Body of pancreas (tissue), 4 donors: ENCODE measurements around the gene POU3F1. TPM values are rescaled to one million over a fixed set of nuclear protein-coding genes. Genes with fewer than 3 reads are reported as not detected.

Experiments used
- ATAC-seq: fragments of 150-250 bp; one replicate; pipeline ENCODE4 v1.9.1; 2016
- DNase-seq, 4 donors: peaks; one replicate each; pipeline ENCODE4 v3.0.0-alpha.2; 2019
- H3K27ac ChIP-seq, 4 donors: fragments of 200-600 bp; sonication (generic); 1 replicate in 3 of 4; 2 replicates in 1 of 4; pipeline versions ENCODE4 v1.5.1 to v1.6.1; 2016 to 2019; ENCODE audit warnings: mild to moderate bottlenecking in 1 of 4, mixed read lengths in 1 of 4, moderate library complexity in 1 of 4
- H3K27me3 ChIP-seq, 2 donors: fragments of 200-600 bp; sonication (generic); one replicate each; pipeline ENCODE4 v1.6.0; 2016; ENCODE audit warnings: mild to moderate bottlenecking in 1 of 2
- H3K36me3 ChIP-seq, 2 donors: fragments of 200-600 bp; sonication (generic); replicated peaks in 1 of 2; 2 replicates each; pipeline ENCODE4 v1.5.1; 2016; ENCODE audit warnings: low read depth in 2 of 2; ENCODE audit not compliant: insufficient read depth in 1 of 2
- H3K4me1 ChIP-seq: fragments of 200-600 bp; sonication (generic); one replicate; pipeline ENCODE4 v1.6.0; 2016
- H3K4me3 ChIP-seq, 2 donors: fragments of 200-600 bp; sonication (generic); 1 replicate in 1 of 2; 2 replicates in 1 of 2; pipeline ENCODE4 v1.5.1; 2016 to 2019
- H3K9me3 ChIP-seq, 3 donors: fragments of 200-600 bp; sonication (generic); 1 replicate in 2 of 3; 2 replicates in 1 of 3; pipeline ENCODE4 v1.5.1; 2016
- POLR2A ChIP-seq, 3 donors: fragments of 450-650 bp; IDR thresholded peaks; one replicate each; pipeline ENCODE4 v1.6.1; 2016; ENCODE audit warnings: antibody characterized with exemption in 3 of 3, mild to moderate bottlenecking in 2 of 3
- WGBS, 2 donors: methylation state at CpG; one replicate each; pipeline ENCODE4 v1.1.5; 2017; 5-methylcytosine and 5-hydroxymethylcytosine counted together
- intact Hi-C: fragments of 100-400 bp; cut with DNase I; formaldehyde crosslinking; loops from one replicate; pipeline ENCODE4 v1.15.1; 2023
- total RNA-seq, 2 donors: library from RNA; depleted of rRNA; stranded (reverse); fragments of >200 nt; gene quantifications; one replicate each; pipeline ENCODE4 v1.1.0, GENCODE V29; 2016
- TF ChIP-seq, protein P1 (sequence below), 7 experiments: fragments of 450-650 bp in 4 of 7; fragments of 200-600 bp in 3 of 7; sonication (generic) in 3 of 7; IDR thresholded peaks; one replicate each; pipeline ENCODE4 v1.5.1; 2016 to 2019; ENCODE audit warnings: antibody characterized with exemption in 7 of 7

The POU3F1 gene
- total RNA-seq, 2 donors from 2014 or later = not detected

DNA sequence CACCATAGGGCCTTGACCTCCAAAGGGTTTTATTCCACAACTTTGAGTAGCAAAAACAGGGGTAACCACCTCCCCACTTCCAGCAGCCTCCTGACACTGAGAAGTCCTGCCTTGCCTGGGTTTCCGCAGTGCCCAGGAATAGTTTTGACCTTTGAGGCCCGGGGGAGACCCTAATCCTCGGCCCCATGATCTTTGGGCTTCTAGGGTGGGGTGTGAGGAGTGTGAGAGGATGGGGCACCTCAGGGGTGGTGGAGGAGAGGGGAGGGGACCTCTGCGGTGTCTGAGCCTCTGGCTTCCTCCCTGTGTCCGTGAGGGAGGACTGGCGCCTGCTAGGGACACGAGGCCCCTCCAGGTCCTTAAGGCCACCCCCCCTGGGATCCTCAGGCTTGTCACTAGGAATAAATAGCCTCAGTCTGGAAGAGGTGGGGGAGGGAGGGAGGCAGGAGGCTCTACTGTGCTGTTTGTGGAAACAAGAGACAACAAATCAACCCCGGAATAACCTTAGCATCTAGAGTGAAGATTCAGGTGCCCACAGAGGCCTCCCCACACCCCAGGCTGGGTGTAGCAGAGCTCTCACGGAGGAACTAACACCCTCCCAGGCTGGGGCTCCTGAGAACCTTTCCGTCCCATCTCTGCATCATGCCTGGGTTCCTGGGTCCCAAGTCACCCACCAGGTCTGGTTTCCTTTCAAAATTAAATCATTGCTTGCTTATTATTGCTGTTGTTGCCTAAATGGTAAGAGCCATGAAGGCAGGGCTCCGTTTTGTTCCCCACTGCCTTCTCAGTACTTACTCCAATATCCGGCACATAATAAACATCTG, 40.4 kb downstream of the POU3F1 start:
- TF ChIP-seq POLR2A (IDR thresholded peaks at IDR 0.05) = no peak
- H3K9me3 ChIP-seq = no peaks in the 10 kb centered on the region
- intact Hi-C loops = no loop called here
- DNase-seq = no peak
- no peaks in the 10 kb centered on the region for H3K27me3 ChIP-seq
- H3K27ac ChIP-seq = peak overlapping the region in 3 of 4 donors; percentile 34 to 55 (median 45)
- peaks cover 17% of the 10 kb centered on the region for H3K4me1 ChIP-seq
- no peaks in the 10 kb centered on the region for H3K36me3 ChIP-seq
- WGBS, 2 donors = 66 to 75% methylated on average over 8 to 12 of the region's 12 CpGs
- H3K4me3 ChIP-seq = no peak overlapping the region
- ATAC-seq = no peak

DNA sequence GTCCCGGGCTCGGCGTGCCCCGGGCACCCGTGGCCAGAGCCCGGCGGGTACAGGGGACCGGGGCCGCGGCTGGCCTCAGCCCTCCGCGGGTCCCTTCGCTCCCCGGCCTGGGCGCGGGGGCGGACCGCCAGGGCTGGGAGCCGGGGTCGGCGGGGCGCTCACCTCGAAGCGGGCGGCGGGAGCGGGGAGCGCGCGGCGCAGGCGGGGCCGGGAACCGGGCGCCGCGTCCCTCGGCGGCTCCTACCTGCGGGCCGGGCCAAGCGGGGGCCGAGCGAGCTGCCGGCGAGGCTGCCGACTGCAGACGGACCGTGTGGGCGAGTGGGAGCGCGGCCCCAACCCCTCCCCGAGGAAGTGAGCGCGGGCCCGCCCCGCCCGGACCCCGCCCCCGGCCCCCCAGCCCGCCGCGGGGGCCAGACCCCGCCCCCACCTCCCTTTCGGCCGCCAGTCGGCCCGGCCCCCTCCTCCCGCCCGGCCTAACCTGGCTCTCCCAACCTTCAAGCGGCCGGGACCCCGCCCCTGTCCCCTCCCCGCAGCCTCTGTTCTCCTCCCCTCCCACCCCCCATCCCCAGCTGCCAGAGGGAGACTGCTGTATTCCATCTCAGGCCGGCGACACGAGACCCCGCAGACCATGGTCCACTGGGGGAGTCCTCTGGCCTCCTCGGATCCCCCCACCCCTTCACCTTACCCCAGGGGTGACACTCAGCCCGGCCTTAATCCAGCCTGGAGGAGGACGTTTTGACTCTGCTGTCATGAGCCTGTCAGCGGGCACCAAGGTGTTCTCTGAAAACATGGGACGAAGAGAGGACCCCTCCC, 41.2 kb downstream of the POU3F1 start, which contains the start of gene FHL3:
Gene FHL3 (minus strand): TSS at position 320 of the 813 bp plus-strand sequence. CDS start 6,102 bp downstream, outside the sequence.
- Histone ChIP-seq H3K4me3 (peak within 1 kb of the TSS; percentile 14 to 45), H3K9me3 (no peaks in the 10 kb centered on the region), H3K36me3 (no peaks in the 10 kb centered on the region), H3K27ac (peak within 1 kb of the TSS in 3 of 4 donors; percentile 34 to 55 (median 45)), H3K27me3 (no peaks in the 10 kb centered on the region), H3K4me1 (peaks cover 24% of the 10 kb centered on the region)
- peak; percentile 83 for ATAC-seq
- peak; percentile 66 to 85 (median 80) for DNase-seq
- WGBS, 2 donors = 2% methylated on average over 63 of the region's 83 CpGs; no CpG with 5 or more reads in 1 of the 2 donors
- TF ChIP-seq POLR2A (IDR thresholded peaks at IDR 0.05) = no peak
- TF ChIP-seq, protein P1, sequence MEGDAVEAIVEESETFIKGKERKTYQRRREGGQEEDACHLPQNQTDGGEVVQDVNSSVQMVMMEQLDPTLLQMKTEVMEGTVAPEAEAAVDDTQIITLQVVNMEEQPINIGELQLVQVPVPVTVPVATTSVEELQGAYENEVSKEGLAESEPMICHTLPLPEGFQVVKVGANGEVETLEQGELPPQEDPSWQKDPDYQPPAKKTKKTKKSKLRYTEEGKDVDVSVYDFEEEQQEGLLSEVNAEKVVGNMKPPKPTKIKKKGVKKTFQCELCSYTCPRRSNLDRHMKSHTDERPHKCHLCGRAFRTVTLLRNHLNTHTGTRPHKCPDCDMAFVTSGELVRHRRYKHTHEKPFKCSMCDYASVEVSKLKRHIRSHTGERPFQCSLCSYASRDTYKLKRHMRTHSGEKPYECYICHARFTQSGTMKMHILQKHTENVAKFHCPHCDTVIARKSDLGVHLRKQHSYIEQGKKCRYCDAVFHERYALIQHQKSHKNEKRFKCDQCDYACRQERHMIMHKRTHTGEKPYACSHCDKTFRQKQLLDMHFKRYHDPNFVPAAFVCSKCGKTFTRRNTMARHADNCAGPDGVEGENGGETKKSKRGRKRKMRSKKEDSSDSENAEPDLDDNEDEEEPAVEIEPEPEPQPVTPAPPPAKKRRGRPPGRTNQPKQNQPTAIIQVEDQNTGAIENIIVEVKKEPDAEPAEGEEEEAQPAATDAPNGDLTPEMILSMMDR (IDR thresholded peaks at IDR 0.05) = no peak
- intact Hi-C loops = no loop called here

DNA sequence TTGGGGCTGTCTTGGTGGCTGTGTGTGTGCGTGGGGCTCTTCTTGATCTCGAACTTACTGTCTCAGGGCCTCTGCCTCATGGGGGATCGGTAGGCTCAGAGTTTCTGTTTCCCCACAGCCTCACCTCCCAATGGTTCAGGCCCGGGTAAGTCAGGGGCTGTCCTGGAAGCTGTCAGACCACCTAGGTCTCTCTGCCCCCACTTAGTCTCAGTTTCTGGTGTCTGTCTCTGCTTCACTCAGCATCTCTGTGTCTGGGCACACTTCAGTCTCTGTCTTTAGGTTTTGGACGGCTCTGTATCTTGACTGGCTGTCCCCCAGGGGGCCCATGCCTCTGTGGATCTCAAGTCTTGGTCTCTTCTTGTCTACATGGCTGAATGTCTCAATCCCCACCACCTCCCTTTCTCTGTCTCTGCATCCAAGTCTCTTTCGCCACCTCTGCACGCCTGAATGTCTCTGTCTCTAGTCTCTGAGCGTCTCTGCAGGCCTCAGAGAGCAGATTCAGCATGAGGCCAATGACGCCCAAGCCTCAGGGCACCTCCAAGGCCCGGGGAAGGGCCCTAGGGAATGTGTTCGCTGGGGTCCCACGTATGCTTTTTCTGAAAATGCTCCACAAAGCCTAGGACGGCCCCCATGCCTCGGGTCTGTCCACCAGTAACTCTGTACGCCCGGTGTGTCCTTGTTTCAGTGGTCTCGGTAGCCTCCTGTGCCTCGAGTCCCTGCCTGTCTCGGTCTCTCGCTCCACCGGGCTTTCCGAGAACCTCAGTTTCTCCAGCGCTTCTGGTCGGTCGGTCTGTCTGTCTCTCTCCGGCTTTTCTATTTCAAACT, 42.1 kb downstream of the POU3F1 start:
- peak in 1 of 4 donors; percentile 15 for DNase-seq
- H3K27ac ChIP-seq = peak overlapping the region in 3 of 4 donors; percentile 5 to 45 (median 28)
- H3K9me3 ChIP-seq = no peaks in the 10 kb centered on the region
- WGBS, 2 donors = 10 to 16% methylated on average over 22 to 26 of the region's 26 CpGs
- no peaks in the 10 kb centered on the region for H3K27me3 ChIP-seq
- ATAC-seq = peak; percentile 15
- peaks cover 33% of the 10 kb centered on the region for H3K4me1 ChIP-seq
- intact Hi-C loops = no loop called here
- no peaks in the 10 kb centered on the region for H3K36me3 ChIP-seq
- H3K4me3 ChIP-seq = peak overlapping the region; percentile 14 to 45
- no peak for TF ChIP-seq POLR2A (IDR thresholded peaks at IDR 0.05)
- TF ChIP-seq, protein P1 (IDR thresholded peaks at IDR 0.05) = no peak

DNA sequence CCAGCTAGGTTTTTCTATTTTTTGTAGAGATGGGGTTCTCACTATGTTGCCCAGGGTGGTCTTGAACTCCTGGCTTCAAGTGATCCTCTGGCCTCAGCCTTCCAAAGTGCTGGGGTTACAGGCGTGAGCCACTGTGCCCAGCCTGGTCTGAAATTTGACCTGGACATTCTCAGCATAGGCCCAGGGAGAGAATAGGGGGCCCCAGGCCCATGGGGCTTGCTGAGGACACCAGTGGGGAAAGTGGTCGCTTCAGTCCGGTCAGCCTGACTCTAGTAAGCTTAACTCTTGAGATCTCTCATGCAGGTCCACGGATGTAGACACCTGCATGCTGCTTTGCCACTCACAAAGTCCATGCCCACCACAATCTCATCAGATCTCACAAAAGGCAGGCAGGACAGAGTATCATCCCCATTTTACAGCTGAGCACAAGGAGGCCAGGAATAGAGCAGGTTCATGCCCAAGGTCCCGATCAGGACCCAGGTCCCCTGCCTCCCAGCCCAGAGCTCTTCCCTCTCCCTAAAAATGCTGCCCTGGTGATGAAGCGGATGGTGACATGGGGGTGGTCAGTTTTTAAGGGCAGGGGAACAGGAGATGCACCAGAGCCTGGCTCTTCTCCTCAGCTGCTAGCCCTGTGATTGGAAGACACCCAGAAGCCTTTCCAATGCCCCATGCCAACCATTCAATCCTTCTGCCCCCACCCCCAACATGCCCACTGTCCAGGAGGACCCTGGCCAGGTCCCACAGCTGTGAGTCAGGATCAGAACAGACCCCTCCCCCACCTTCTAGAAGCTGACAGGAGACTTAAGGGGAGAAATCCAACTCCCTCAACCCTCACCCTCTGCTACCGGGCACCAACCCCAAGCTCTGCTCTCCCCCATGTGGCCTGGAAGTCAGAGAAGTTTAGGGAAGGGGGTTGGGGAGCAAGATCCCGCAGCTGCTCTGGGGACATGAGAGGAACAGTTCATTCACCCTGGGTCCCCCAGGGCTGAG, 43.0 kb downstream of the POU3F1 start:
- TF ChIP-seq, protein P1 (IDR thresholded peaks at IDR 0.05) = no peak
- no peak for TF ChIP-seq POLR2A (IDR thresholded peaks at IDR 0.05)
- WGBS, 2 donors = 75 to 87% methylated on average over 4 to 8 of the region's 8 CpGs
- Histone ChIP-seq H3K9me3 (no peaks in the 10 kb centered on the region), H3K27me3 (no peaks in the 10 kb centered on the region), H3K4me3 (no peak overlapping the region), H3K4me1 (peaks cover 42% of the 10 kb centered on the region), H3K27ac (no peak overlapping the region), H3K36me3 (no peaks in the 10 kb centered on the region)
- peak in 1 of 4 donors; percentile 20 for DNase-seq
- no peak for ATAC-seq
- intact Hi-C loops = no loop called here
